GM10266 (cell line): Measurements from ENCODE around the gene CRTC3.
"Not testable (repeated sequence)": the region's sequence is repeated elsewhere in the genome, so short reads cannot be mapped to it uniquely, and the experiment has no call there.

Experiments used
- DNase-seq: peaks from one replicate; pipeline ENCODE4 v3.0.0; 2012; ENCODE audit errors: extremely low spot score
- TF ChIP-seq, protein P1 (sequence below): IDR thresholded peaks from 2 replicates; pipeline ENCODE4 v1.5.1; 2012; ENCODE audit warnings: mild to moderate bottlenecking, low read depth; ENCODE audit not compliant: control insufficient read depth, insufficient read depth; ENCODE audit errors: missing control alignments

CRTC3 gene

DNA sequence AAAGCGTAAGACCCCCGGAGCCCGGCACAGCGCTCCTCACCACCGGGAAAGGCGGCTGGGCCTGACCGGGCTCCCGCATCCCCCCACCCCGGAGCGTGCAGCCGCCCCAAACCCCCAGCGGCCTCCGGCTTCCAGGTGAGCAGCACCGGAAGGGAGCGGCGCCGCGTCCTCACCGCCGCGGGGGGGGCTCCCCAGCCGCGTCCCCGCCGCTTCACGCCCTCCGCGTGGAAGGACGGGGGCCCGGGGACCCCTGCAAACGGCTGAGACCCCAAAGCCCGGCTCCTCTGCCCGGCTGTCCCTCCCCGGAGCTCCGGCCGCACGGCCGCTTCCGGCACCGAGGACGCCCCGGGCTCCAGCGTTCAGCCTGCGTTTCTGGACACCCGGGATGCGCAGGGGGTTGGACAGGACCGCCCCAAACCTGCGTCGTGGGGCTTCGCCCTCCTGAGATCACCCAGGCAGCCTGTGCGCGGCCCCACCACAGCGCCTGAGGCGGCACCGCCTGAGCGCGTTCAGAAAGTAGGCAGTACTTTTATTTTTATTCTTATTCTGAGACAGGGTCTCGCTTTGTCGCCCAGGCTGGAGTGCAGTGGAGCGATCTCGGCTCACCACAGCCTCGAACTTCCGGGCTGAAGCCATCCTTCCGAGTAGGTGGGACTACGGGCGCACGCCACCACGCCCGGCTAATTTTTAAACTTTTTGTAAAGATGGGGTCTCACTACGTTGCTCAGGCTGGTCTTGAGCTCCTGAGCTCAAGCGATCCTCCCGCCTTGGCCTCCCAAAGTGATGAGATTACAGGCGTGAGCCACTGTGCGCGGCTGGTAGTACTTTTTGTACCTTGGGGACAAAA, 135.8 kb downstream of the CRTC3 start:
- DNase-seq, result peak; percentile 73
- TF ChIP-seq, protein P1, sequence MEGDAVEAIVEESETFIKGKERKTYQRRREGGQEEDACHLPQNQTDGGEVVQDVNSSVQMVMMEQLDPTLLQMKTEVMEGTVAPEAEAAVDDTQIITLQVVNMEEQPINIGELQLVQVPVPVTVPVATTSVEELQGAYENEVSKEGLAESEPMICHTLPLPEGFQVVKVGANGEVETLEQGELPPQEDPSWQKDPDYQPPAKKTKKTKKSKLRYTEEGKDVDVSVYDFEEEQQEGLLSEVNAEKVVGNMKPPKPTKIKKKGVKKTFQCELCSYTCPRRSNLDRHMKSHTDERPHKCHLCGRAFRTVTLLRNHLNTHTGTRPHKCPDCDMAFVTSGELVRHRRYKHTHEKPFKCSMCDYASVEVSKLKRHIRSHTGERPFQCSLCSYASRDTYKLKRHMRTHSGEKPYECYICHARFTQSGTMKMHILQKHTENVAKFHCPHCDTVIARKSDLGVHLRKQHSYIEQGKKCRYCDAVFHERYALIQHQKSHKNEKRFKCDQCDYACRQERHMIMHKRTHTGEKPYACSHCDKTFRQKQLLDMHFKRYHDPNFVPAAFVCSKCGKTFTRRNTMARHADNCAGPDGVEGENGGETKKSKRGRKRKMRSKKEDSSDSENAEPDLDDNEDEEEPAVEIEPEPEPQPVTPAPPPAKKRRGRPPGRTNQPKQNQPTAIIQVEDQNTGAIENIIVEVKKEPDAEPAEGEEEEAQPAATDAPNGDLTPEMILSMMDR, result no peak

GRCh38 chr15:90666135-90666909, 136.6 kb downstream of the CRTC3 start:
- TF ChIP-seq, protein P1, result no peak
- DNase-seq, result no peak

DNA sequence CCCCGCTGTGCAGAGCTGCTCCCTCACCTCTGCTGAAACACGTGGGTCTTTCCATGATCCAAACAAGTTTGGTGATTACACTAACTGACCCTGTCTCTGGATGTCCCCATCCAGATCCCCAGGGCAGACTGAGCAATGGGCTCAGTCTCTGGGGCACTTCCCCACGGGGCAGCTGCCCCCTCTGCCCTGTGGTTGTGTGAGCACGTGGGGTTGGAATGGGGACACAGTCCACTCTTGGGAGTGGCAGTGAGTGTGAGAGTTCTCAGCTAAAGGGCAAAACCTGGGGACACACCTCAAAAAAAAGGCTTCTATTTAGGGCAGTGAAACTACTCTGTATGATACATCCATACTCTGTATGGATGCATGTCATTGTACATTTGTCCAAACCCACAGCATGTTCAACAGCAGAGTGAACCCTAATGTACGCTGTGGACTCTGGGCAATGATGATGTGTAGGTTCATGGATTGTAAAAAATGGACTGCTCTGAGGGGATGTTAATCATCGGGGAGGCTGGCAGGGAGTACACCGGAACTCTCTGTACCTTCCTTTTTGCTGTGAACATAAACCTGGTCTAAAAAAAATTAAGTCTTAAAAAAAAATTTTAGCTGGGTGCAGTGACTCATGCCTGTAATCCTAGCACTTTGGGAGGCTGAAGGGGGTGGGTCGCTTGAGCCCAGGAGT, 137.5 kb downstream of the CRTC3 start:
- no peak for DNase-seq
- TF ChIP-seq, protein P1, result no peak

DNA sequence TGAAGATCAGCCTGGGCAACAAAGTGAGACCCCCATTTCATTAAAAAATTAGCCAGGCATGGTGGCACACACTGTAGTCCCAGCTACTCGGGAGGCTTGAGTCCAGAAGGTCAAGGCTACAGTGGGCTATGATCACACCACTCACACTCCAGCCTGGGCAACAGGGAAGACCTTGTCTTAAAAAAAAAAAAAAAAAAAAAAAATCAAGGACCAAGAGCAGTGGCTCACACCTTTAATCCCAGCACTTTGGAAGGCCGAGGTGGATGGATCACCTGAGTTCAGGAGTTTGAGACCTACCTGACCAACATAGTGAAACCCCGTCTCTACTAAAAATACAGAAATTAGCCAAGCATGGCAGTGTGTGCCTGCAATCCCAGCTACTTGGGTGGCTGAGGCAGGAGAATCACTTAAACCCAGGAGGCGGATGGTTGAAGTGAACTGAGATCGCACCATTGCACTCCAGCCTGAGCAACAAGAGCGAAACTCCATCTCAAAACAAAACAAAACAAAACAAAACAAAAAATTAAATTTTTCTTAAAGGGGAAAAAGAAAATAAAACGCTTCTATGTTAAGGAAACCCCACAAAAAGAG, 138.1 kb downstream of the CRTC3 start:
- not testable (repeated sequence) for DNase-seq

DNA sequence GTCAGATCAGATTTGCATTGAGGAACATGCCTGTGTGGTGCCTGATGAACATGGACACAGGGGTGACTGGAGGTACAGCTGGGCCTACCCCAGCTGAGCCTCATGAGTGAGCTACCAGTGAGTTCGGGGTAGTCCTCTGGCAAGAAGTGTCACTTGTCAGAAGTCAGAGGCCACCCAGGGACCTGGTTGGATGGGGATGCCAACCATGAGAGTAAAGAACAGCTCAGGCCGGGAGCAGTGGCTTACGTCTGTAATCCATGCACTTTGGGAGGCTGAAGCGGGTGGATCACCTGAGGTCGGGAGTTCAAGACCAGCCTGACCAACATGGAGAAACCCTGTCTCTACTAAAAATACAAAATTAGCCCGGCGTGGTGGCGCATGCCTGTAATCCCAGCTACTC, 140.9 kb downstream of the CRTC3 start:
- not testable (repeated sequence) for DNase-seq

GRCh38 chr15:90671216-90671615, 141.5 kb downstream of the CRTC3 start:
- TF ChIP-seq, protein P1, result no peak
- no peak for DNase-seq

- DNase-seq, result not testable (repeated sequence)
Observed at GRCh38 chr15:90673357-90673756, 143.6 kb downstream of the CRTC3 start.

DNA sequence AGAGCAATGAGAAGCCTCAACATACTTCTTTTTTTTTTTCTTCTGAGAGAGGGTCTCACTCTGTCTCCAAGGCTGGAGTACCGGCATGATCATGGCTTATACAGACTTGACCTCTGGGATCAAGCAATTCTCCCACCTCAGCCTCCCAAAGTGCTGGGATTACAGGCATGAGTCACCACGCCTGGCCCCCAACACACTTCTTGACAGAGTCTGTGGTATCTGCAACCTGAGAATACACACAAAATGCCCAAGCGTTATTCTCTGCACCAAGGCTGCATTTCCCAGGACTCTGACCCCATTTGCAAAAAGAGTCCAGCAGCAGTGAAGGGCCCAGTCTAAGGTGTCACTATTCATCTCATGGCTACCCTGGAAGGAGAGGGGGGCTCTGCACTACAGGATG, 144.8 kb downstream of the CRTC3 start:
- TF ChIP-seq, protein P1, result no peak
- DNase-seq, result no peak
